HEK293 (cell line): ENCODE results near the gene TUBD1.

Experiments used
- CTCF ChIA-PET: fragments of 350-600 bp; formaldehyde crosslinking; extraction: SDS; loops from one replicate; lab custom pipeline; 2021; ENCODE audit warnings: antibody characterized with exemption; lab: Yijun Ruan, JAX
- POLR2A ChIA-PET: fragments of 300-600 bp; formaldehyde crosslinking; extraction: SDS; loops from one replicate; lab custom pipeline; 2020; ENCODE audit warnings: antibody characterized with exemption, inconsistent platforms; lab: Yijun Ruan, JAX
- H3K27ac ChIP-seq: fragments of 200-500 bp; sonication (Bioruptor generic); 2 replicates; pipeline ENCODE4 v1.5.1; 2014; ENCODE audit warnings: low read depth, low read length, control low read depth, inconsistent platforms; ENCODE audit errors: extremely low read depth
- H3K36me3 ChIP-seq, 2 experiments: fragments of 200-500 bp in 1 of 2; sonication (Bioruptor generic) in 1 of 2; 1 replicate in 1 of 2; 2 replicates in 1 of 2; pipeline ENCODE4 v1.5.1; 2014 to 2017; ENCODE audit warnings: inconsistent platforms in 2 of 2, low read length in 2 of 2; ENCODE audit not compliant: control insufficient read depth in 2 of 2, insufficient read depth in 1 of 2
- H3K4me1 ChIP-seq: fragments of 200-500 bp; sonication (Bioruptor generic); 2 replicates; pipeline ENCODE4 v1.5.1; 2014; ENCODE audit warnings: mild to moderate bottlenecking, low read length, inconsistent platforms; ENCODE audit not compliant: control insufficient read depth, insufficient read depth
- H3K4me3 ChIP-seq: 2 replicates; pipeline ENCODE4 v1.5.1; 2011; ENCODE audit warnings: low read depth, mild to moderate bottlenecking, control low read depth, low read length, moderate library complexity
- H3K9me3 ChIP-seq: fragments of 200-500 bp; sonication (Bioruptor generic); 2 replicates; pipeline ENCODE4 v1.5.1; 2014; ENCODE audit warnings: low read depth, low read length, inconsistent platforms; ENCODE audit not compliant: control insufficient read depth, insufficient read depth
- ATF2 ChIP-seq: fragments of 450-650 bp; formaldehyde crosslinking; IDR thresholded peaks from 2 replicates; pipeline ENCODE4 v1.5.1; 2016; ENCODE audit warnings: missing biosample characterization, missing genetic modification characterization, low read depth
- BCL11B ChIP-seq: fragments of 450-650 bp; formaldehyde crosslinking; IDR thresholded peaks from 2 replicates; pipeline ENCODE4 v1.5.1; 2016; ENCODE audit warnings: low read depth, missing biosample characterization, missing genetic modification characterization
- GLIS2 ChIP-seq: fragments of 450-650 bp; formaldehyde crosslinking; IDR thresholded peaks from 2 replicates; pipeline ENCODE4 v1.5.1; 2016; ENCODE audit warnings: missing biosample characterization, missing genetic modification characterization
- PBX3 ChIP-seq: sonication (generic); formaldehyde crosslinking; IDR thresholded peaks from 2 replicates; pipeline ENCODE4 v1.8.1; 2022; ENCODE audit warnings: mild to moderate bottlenecking, moderate library complexity, missing genetic modification reagents
- PRDM10 ChIP-seq: fragments of 450-650 bp; formaldehyde crosslinking; IDR thresholded peaks from 2 replicates; pipeline ENCODE4 v1.5.1; 2016; ENCODE audit warnings: missing biosample characterization, missing genetic modification characterization
- SALL2 ChIP-seq: fragments of 450-650 bp; formaldehyde crosslinking; IDR thresholded peaks from 2 replicates; pipeline ENCODE4 v1.5.0; 2017; ENCODE audit warnings: missing biosample characterization, mild to moderate bottlenecking, missing genetic modification characterization, borderline replicate concordance
- SCRT1 ChIP-seq: fragments of 450-650 bp; formaldehyde crosslinking; IDR thresholded peaks from 2 replicates; pipeline ENCODE4 v1.5.1; 2016; ENCODE audit warnings: missing biosample characterization, missing genetic modification characterization, borderline replicate concordance
- SETDB1 ChIP-seq: IDR thresholded peaks from one replicate; pipeline ENCODE4 v1.6.1; 2017; ENCODE audit warnings: mild to moderate bottlenecking, low read length, moderate library complexity, mixed read lengths; ENCODE audit not compliant: insufficient read length
- ZBTB17 ChIP-seq: fragments of 450-650 bp; formaldehyde crosslinking; IDR thresholded peaks from 2 replicates; pipeline ENCODE4 v1.5.1; 2016; ENCODE audit warnings: missing biosample characterization, missing genetic modification characterization
- ZBTB44 ChIP-seq: fragments of 450-650 bp; IDR thresholded peaks from 2 replicates; pipeline ENCODE4 v1.5.1; 2018; ENCODE audit warnings: missing biosample characterization, mild to moderate bottlenecking, missing genetic modification characterization
- ZBTB7A ChIP-seq: fragments of 450-650 bp; formaldehyde crosslinking; IDR thresholded peaks from 2 replicates; pipeline ENCODE4 v1.5.1; 2016; ENCODE audit warnings: low read depth, missing biosample characterization, missing genetic modification characterization
- ZNF121 ChIP-seq: fragments of 450-650 bp; formaldehyde crosslinking; IDR thresholded peaks from 2 replicates; pipeline ENCODE4 v1.5.1; 2016; ENCODE audit warnings: missing biosample characterization, missing genetic modification characterization
- ZNF132 ChIP-seq: fragments of 450-650 bp; formaldehyde crosslinking; IDR thresholded peaks from 2 replicates; pipeline ENCODE4 v1.5.1; 2017; ENCODE audit warnings: missing biosample characterization, missing genetic modification characterization, borderline replicate concordance
- ZNF280C ChIP-seq: fragments of 450-650 bp; formaldehyde crosslinking; IDR thresholded peaks from 2 replicates; pipeline ENCODE4 v1.5.1; 2016; ENCODE audit warnings: missing biosample characterization, missing genetic modification characterization
- ZNF354C ChIP-seq: fragments of 450-650 bp; formaldehyde crosslinking; IDR thresholded peaks from 2 replicates; pipeline ENCODE4 v1.5.1; 2016; ENCODE audit warnings: missing biosample characterization, missing genetic modification characterization, low read depth, borderline replicate concordance
- ZNF416 ChIP-seq: fragments of 450-650 bp; formaldehyde crosslinking; IDR thresholded peaks from 2 replicates; pipeline ENCODE4 v1.5.1; 2016; ENCODE audit warnings: missing biosample characterization, missing genetic modification characterization
- ZNF521 ChIP-seq: fragments of 450-650 bp; formaldehyde crosslinking; IDR thresholded peaks from 2 replicates; pipeline ENCODE4 v1.5.1; 2017; ENCODE audit warnings: missing biosample characterization, mild to moderate bottlenecking, missing genetic modification characterization
- ZNF600 ChIP-seq: fragments of 450-650 bp; formaldehyde crosslinking; IDR thresholded peaks from 2 replicates; pipeline ENCODE4 v1.5.1; 2016; ENCODE audit warnings: missing biosample characterization, missing genetic modification characterization
- ZNF629 ChIP-seq: fragments of 450-650 bp; formaldehyde crosslinking; IDR thresholded peaks from 2 replicates; pipeline ENCODE4 v1.5.1; 2017; ENCODE audit warnings: missing biosample characterization, missing genetic modification characterization
- ZNF747 ChIP-seq: fragments of 450-650 bp; formaldehyde crosslinking; IDR thresholded peaks from 2 replicates; pipeline ENCODE4 v1.5.1; 2016; ENCODE audit warnings: missing biosample characterization, missing genetic modification characterization
- ZSCAN30 ChIP-seq: fragments of 450-650 bp; IDR thresholded peaks from 2 replicates; pipeline ENCODE4 v1.5.1; 2018; ENCODE audit warnings: missing biosample characterization, mild to moderate bottlenecking, missing genetic modification characterization, moderate library complexity

The TUBD1 gene

GRCh38 chr17:59903455-59903854 lies 10.7 kb upstream of the TUBD1 start (continued):
- no peak for TF ChIP-seq ZNF354C (tag by site-specific recombination)
- TF ChIP-seq ZNF280C = no peak
- TF ChIP-seq ZBTB7A (tag by site-specific recombination) = no peak
- no peak for TF ChIP-seq PRDM10

- no peak overlapping the region for H3K27ac ChIP-seq
- TF ChIP-seq ZNF121 (tag by site-specific recombination) (peak; percentile 64; the same call in 1 of the 2 replicates), PBX3 (no peak), ZBTB44 (tag by site-specific recombination) (no peak), SALL2 (tag by site-specific recombination) (no peak), ZNF132 (tag by site-specific recombination) (no peak)
- ChIA-PET CTCF (interaction anchor here (1.1 kb wide), 1 partner anchor 13 kb away, joined by 4 read pairs; no protein-coding TSS in a partner anchor), POLR2A (no interaction called here)
- H3K4me3 ChIP-seq = no peak overlapping the region
- peaks cover 0 to 37% of the 10 kb centered on the region in 2 experiments; a peak in 1 of 3 replicates for H3K36me3 ChIP-seq
- H3K4me1 ChIP-seq = peaks cover 10% of the 10 kb centered on the region
- no peaks in the 10 kb centered on the region for H3K9me3 ChIP-seq
These were observed 8.9 kb upstream of the TUBD1 start for GRCh38 chr17:59901604-59902003.

GRCh38 chr17:59899099-59899498 lies 6.4 kb upstream of the TUBD1 start:
- CTCF ChIA-PET = interaction anchor here (0.6 kb wide), 1 partner anchor 16 kb away, joined by 4 read pairs; no protein-coding TSS in a partner anchor
- peaks cover 3 to 38% of the 10 kb centered on the region in 2 experiments; a peak in 2 of 3 replicates for H3K36me3 ChIP-seq
- no peaks in the 10 kb centered on the region for H3K9me3 ChIP-seq
- POLR2A ChIA-PET = interaction anchor here (0.6 kb wide), 1 partner anchor 67 kb away, joined by 3 read pairs; no protein-coding TSS in a partner anchor
- no peak overlapping the region for H3K4me3 ChIP-seq
- peak overlapping the region; percentile 17; the same call in 1 of the 2 replicates for H3K27ac ChIP-seq
- H3K4me1 ChIP-seq = peaks cover 16% of the 10 kb centered on the region
- no peak for TF ChIP-seq ZNF416 (tag by site-specific recombination)
- TF ChIP-seq SETDB1 = no peak
- TF ChIP-seq ZSCAN30 (tag by site-specific recombination) = no peak
- no peak for TF ChIP-seq SCRT1 (tag by site-specific recombination)
- TF ChIP-seq ATF2 = peak; percentile 44
- no peak for TF ChIP-seq GLIS2
- no peak for TF ChIP-seq ZNF521 (tag by site-specific recombination)
- no peak; the same call in 1 of the 2 replicates for TF ChIP-seq ZNF600 (tag by site-specific recombination)
- no peak for TF ChIP-seq BCL11B (tag by site-specific recombination)
- TF ChIP-seq ZNF747 (tag by site-specific recombination) = no peak
- TF ChIP-seq ZNF629 (tag by site-specific recombination) = peak; percentile 67
- peak; percentile 40; the same call in 1 of the 2 replicates for TF ChIP-seq ZBTB17 (tag by site-specific recombination)
